Mesodermal cell (in vitro differentiated cells): ENCODE results near the gene DGKG.
A peak's percentile ranks its signal among the peaks of the same experiment; 100 is the strongest.

Experiments
- H3K27ac ChIP-seq: 2 replicates; pipeline ENCODE4 v1.7.0; 2013; ENCODE audit warnings: mild to moderate bottlenecking, low read depth, low read length, moderate library complexity; ENCODE audit not compliant: severe bottlenecking
- H3K36me3 ChIP-seq: 2 replicates; pipeline ENCODE4 v1.7.1; 2013; ENCODE audit warnings: mild to moderate bottlenecking, low read length, moderate library complexity; ENCODE audit not compliant: control insufficient read depth, insufficient read depth
- H3K4me1 ChIP-seq: one replicate; pipeline ENCODE4 v1.7.1; 2013; ENCODE audit warnings: mild to moderate bottlenecking, low read length; ENCODE audit not compliant: insufficient read depth, control insufficient read depth, poor library complexity, severe bottlenecking
- H3K4me3 ChIP-seq: 2 replicates; pipeline ENCODE4 v1.7.0; 2013; ENCODE audit warnings: low read length, control low read depth, mild to moderate bottlenecking; ENCODE audit not compliant: insufficient read depth, poor library complexity, severe bottlenecking; ENCODE audit errors: extremely low read depth
- H3K9me3 ChIP-seq: 2 replicates; pipeline ENCODE4 v1.7.1; 2013; ENCODE audit warnings: mild to moderate bottlenecking, low read length, moderate library complexity; ENCODE audit not compliant: control insufficient read depth
- WGBS, 2 experiments: methylation state at CpG; one replicate each; pipeline ENCODE4 v1.1.5; 2013; ENCODE audit warnings: missing lambda C conversion rate in 2 of 2; ENCODE audit not compliant: insufficient coverage in 2 of 2; 5-methylcytosine and 5-hydroxymethylcytosine counted together

The DGKG gene

GRCh38 chr3:186366206-186366605, 4.2 kb upstream of the DGKG start:
- Histone ChIP-seq H3K36me3 (no peaks in the 10 kb centered on the region), H3K9me3 (no peaks in the 10 kb centered on the region), H3K4me1 (peaks cover 18% of the 10 kb centered on the region), H3K27ac (no peak overlapping the region), H3K4me3 (no peak overlapping the region)
- 80% methylated on average over 1 of the region's 1 CpG; no CpG with 5 or more reads in 1 of the 2 experiments for WGBS, 2 experiments

GRCh38 chr3:186365202-186365974, 3.4 kb upstream of the DGKG start:
- Histone ChIP-seq H3K4me3 (no peak overlapping the region), H3K27ac (no peak overlapping the region), H3K9me3 (no peaks in the 10 kb centered on the region), H3K4me1 (peaks cover 21% of the 10 kb centered on the region), H3K36me3 (no peaks in the 10 kb centered on the region)
- WGBS, 2 experiments = 86 to 87% methylated on average over 9 to 10 of the region's 11 CpGs

- WGBS, 2 experiments = 90 to 91% methylated on average over 5 to 7 of the region's 10 CpGs
- Histone ChIP-seq H3K9me3 (no peaks in the 10 kb centered on the region), H3K4me1 (peaks cover 21% of the 10 kb centered on the region), H3K4me3 (no peak overlapping the region), H3K27ac (no peak overlapping the region), H3K36me3 (no peaks in the 10 kb centered on the region)
These were observed 954 bp upstream of the DGKG start for GRCh38 chr3:186362988-186363387.

GRCh38 chr3:186362537-186362842, 456 bp upstream of the DGKG start:
- Histone ChIP-seq H3K36me3 (no peaks in the 10 kb centered on the region), H3K4me1 (peaks cover 21% of the 10 kb centered on the region), H3K9me3 (no peaks in the 10 kb centered on the region), H3K4me3 (peak overlapping the region; percentile 26), H3K27ac (no peak overlapping the region)
- 52 to 62% methylated on average over 6 to 9 of the region's 9 CpGs for WGBS, 2 experiments

GRCh38 chr3:186361246-186361761, 730 bp downstream of the DGKG start:
- Histone ChIP-seq H3K4me1 (peaks cover 21% of the 10 kb centered on the region), H3K27ac (no peak overlapping the region), H3K36me3 (no peaks in the 10 kb centered on the region), H3K4me3 (peak overlapping the region; percentile 26), H3K9me3 (no peaks in the 10 kb centered on the region)
- 3% methylated on average over 25 to 26 of the region's 26 CpGs for WGBS, 2 experiments

GRCh38 chr3:186360779-186361178, 1.3 kb downstream of the DGKG start:
- no peak overlapping the region for H3K4me3 ChIP-seq
- no peak overlapping the region for H3K27ac ChIP-seq
- H3K36me3 ChIP-seq = no peaks in the 10 kb centered on the region
- H3K9me3 ChIP-seq = no peaks in the 10 kb centered on the region
- 2 to 4% methylated on average over 9 to 19 of the region's 27 CpGs for WGBS, 2 experiments
- H3K4me1 ChIP-seq = peaks cover 19% of the 10 kb centered on the region

GRCh38 chr3:186359078-186359477, 3.0 kb downstream of the DGKG start:
- Histone ChIP-seq H3K27ac (no peak overlapping the region), H3K36me3 (no peaks in the 10 kb centered on the region), H3K4me1 (peaks cover 21% of the 10 kb centered on the region), H3K9me3 (no peaks in the 10 kb centered on the region), H3K4me3 (no peak overlapping the region)
- WGBS, 2 experiments = 70 to 89% methylated on average over 2 to 3 of the region's 3 CpGs

- Histone ChIP-seq H3K27ac (no peak overlapping the region), H3K36me3 (no peaks in the 10 kb centered on the region), H3K9me3 (no peaks in the 10 kb centered on the region), H3K4me3 (no peak overlapping the region), H3K4me1 (peaks cover 16% of the 10 kb centered on the region)
- WGBS, 2 experiments = 89 to 93% methylated on average over 5 of the region's 5 CpGs
These were observed 5.9 kb downstream of the DGKG start for GRCh38 chr3:186356152-186356551.

- Histone ChIP-seq H3K4me1 (peaks cover 13% of the 10 kb centered on the region), H3K4me3 (no peak overlapping the region), H3K27ac (peak overlapping the region; percentile 72), H3K36me3 (no peaks in the 10 kb centered on the region), H3K9me3 (no peaks in the 10 kb centered on the region)
- WGBS, 2 experiments = 44 to 51% methylated on average over 3 to 5 of the region's 5 CpGs
These were observed 7.9 kb downstream of the DGKG start for GRCh38 chr3:186354100-186354499.

GRCh38 chr3:186352369-186352768, 9.7 kb downstream of the DGKG start:
- 91 to 93% methylated on average over 3 to 4 of the region's 4 CpGs for WGBS, 2 experiments

GRCh38 chr3:186342197-186342596, 19.8 kb downstream of the DGKG start:
- peaks cover 6% of the 10 kb centered on the region for H3K9me3 ChIP-seq
- H3K27ac ChIP-seq = no peak overlapping the region
- no peaks in the 10 kb centered on the region for H3K36me3 ChIP-seq
- no peak overlapping the region for H3K4me3 ChIP-seq
- no peaks in the 10 kb centered on the region for H3K4me1 ChIP-seq
- 87 to 95% methylated on average over 3 to 5 of the region's 5 CpGs for WGBS, 2 experiments

More at GRCh38 chr3:186352369-186352768, 9.7 kb downstream of the DGKG start:
- H3K4me3 ChIP-seq = no peak overlapping the region
- no peak overlapping the region for H3K27ac ChIP-seq
- H3K4me1 ChIP-seq = peaks cover 13% of the 10 kb centered on the region
- no peaks in the 10 kb centered on the region for H3K36me3 ChIP-seq
- H3K9me3 ChIP-seq = no peaks in the 10 kb centered on the region
